Hematopoietic multipotent progenitor cell treated with erythropoietin and hydrocortisone succinate and interleukin-3 and kit ligand, for 4 days (in vitro differentiated cells): Measurements from ENCODE around the gene MAN2A1.

Experiments
- DNase-seq: peaks from one replicate; pipeline ENCODE4 v3.0.0-alpha.2; 2015

MAN2A1 gene

DNA sequence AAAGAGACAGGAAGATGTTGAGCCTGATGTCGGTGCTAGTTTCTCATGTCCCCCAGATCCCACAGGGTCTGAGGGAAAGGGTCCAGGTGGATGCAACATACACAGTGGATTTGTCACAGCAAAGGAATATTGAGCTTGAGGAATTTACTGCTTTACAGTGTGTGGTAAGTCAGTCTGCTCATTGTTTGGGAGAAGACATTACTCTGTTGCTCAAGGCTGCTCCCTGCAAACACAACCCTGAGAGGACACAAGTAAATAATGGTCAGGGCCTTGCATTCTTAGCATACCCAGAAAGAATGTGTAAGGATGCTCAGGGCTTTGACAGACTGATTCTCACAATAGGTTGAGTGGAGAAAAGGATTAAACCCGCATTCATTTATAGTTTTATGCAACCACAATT lies 7.3 kb upstream of the MAN2A1 start:
- no peak for DNase-seq

GRCh38 chr5:109685916-109686315 lies 3.8 kb upstream of the MAN2A1 start:
- DNase-seq = no peak

DNA sequence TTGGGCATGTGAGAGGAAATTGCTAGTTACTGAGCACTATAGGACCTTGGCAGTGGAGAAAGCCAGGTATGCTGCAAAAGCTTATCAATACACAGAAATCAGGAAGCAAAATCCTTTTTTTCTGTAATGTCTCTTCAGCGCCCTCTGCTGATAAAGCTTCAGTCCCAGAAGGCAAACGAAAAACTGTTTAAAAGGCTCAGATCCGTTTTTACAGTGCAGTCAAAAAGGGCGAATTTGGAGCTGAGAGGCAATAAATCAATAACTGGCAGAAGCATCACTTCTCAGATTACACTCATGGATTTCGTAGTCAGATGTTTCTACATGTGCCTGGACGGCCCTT lies 1.1 kb upstream of the MAN2A1 start:
- DNase-seq = peak; percentile 86

GRCh38 chr5:109688970-109689739 lies 572 bp upstream of the MAN2A1 start:
- peak; percentile 96 for DNase-seq

GRCh38 chr5:109690242-109690974 lies 681 bp downstream of the MAN2A1 start:
- DNase-seq = peak; percentile 60

- DNase-seq = peak; percentile 91
Measured at GRCh38 chr5:109690975-109691574, 1.3 kb downstream of the MAN2A1 start.

- DNase-seq = no peak
Measured at GRCh38 chr5:109691996-109692395, 2.3 kb downstream of the MAN2A1 start.

- no peak for DNase-seq
Measured at GRCh38 chr5:109692852-109693251, 3.1 kb downstream of the MAN2A1 start.

DNA sequence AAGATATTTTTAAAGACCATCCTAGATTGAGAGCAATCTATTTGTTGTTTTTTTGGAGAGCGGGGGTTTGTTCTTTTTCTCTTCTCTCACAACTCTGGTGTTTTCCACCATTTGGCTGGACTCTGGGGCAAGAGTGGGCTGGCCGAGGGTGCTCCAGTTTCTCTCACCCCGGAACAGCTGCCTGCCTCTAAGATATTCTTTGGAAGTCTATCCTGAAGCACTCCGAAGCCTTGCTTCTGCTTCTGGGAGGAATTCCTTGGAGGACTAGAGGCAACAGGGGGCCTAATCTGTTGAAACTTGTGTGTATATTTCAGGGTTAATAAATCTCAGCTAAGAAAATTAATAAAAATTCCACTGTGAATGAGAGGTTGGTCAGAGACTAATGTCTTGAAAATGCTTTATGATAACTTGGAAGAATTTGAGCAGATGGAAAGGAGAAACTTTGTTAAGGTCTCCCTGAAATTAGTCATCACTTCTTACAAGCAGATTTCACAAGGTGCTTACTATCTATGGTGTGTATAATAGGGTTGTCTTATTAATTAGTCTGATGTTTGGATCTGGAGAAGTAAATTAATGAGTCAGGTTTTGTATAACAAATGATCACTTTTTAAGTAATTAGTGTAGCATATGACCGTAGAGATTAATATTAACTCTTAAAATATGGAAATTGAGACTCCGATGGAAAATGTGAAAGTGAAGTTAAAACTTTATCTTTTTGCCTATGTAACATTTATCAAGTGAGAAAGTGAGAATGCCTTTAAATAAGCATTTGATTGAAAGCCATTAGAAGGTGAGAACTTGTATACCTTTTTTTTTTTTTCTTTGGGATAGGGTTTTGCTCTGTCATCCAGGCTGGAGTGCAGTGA lies 4.0 kb downstream of the MAN2A1 start:
- DNase-seq = no peak

DNA sequence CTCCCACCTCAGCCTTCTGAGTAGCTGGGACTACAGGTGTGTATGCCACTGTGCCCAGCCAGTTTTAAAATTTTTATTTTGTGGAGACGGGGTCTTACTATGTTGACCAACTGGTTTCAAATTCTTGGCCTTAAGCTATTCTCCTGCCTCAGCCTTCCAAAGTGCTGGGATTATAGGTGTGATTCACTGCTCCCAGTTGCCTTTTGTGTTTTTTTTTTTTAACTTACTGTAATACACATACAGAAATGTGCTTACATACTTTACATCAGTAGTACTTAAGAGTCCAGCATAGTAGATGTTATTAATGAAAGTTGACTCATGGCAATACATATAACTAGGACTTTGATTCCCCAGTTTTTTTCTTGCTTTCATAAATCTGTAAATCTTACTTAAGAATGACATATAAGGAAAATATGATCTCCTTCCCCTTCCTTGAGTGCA lies 4.7 kb downstream of the MAN2A1 start:
- DNase-seq = no peak

- DNase-seq = peak; percentile 51
Measured at GRCh38 chr5:109695005-109695926, 5.5 kb downstream of the MAN2A1 start.

DNA sequence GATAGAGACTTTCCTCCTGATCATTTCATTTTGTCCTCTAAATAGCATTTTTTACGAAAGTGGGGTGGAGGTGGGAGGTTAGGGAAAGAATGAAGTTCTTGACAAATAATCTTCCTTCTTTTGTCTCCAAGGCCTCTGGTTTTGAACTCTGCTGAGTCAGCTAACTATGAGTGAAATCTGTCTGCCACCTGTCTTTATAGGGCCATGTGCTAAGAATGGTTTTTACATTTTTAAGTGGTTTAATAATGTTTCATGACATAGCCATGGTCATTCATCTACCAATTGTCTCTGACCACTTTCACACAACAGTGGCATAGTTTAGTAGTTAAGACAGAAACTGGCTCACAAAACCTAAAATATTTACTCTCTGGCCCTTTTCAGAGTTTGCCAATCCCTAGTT lies 7.6 kb downstream of the MAN2A1 start:
- no peak for DNase-seq

DNA sequence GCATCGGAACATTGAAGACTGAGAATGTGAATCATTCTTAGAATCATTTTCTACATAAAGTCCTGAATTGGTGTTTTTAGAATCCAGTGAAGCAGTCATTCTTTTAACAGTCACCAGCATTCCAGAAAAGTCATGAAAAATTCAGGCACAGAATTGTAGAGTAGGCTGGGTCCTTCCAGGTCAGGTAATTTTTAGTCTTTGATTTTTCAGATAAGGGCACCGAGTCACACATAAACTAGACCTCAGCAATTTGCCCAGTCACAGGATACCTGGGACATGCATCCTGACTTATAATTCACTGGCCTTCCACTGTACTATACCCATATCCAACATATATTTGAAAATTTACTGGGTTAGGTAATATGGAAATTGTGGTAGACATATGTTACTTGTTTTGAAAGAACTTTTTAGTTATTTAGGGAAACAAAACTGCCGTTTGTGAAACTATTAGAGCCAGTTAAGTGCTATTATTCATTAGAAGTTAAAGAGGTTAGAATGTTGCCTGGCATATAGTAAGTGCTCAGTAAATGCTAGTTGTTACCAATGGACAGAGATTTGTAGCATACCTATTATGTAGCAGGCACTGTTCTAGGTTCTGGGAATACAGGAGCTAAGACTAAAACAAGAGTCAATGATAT lies 10.9 kb downstream of the MAN2A1 start:
- no peak for DNase-seq

- DNase-seq = no peak
Measured at GRCh38 chr5:109701252-109701651, 11.5 kb downstream of the MAN2A1 start.

- DNase-seq = no peak
Measured at GRCh38 chr5:109701792-109702191, 12.1 kb downstream of the MAN2A1 start.

- peak; percentile 51 for DNase-seq
Measured at GRCh38 chr5:109703166-109703565, 13.4 kb downstream of the MAN2A1 start.

- DNase-seq = peak; percentile 89
Measured at GRCh38 chr5:109703829-109704228, 14.1 kb downstream of the MAN2A1 start.

- DNase-seq = no peak
Measured at GRCh38 chr5:109704282-109704952, 14.7 kb downstream of the MAN2A1 start.

DNA sequence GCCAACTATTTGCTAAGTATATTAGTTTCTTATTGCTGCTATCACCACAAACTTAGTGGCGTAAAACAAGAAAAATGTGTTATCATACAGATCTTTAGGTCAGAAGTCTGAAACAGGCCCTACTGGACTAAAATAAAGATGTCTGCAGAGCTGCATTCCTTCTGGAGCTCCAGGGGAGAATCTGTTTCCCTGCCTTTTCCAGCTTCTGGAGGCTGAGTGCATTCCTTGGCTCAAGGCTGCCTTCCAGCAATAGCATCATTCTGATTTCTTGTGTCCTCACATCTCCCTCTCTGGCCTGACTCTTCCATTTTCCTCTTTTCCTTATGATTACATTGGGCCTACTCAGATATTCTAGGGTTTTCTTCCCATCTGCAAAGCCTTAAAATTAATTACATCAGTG lies 15.9 kb downstream of the MAN2A1 start:
- no peak for DNase-seq

- DNase-seq = no peak
Measured at GRCh38 chr5:109706095-109706494, 16.4 kb downstream of the MAN2A1 start.

GRCh38 chr5:109707531-109707930 lies 17.8 kb downstream of the MAN2A1 start:
- no peak for DNase-seq
